ENCODE results near the gene LONP1.
"Not testable (repeated sequence)": the region's sequence is repeated elsewhere in the genome, so short reads cannot be mapped to it uniquely, and the experiment has no call there.

LONP1 gene

DNA sequence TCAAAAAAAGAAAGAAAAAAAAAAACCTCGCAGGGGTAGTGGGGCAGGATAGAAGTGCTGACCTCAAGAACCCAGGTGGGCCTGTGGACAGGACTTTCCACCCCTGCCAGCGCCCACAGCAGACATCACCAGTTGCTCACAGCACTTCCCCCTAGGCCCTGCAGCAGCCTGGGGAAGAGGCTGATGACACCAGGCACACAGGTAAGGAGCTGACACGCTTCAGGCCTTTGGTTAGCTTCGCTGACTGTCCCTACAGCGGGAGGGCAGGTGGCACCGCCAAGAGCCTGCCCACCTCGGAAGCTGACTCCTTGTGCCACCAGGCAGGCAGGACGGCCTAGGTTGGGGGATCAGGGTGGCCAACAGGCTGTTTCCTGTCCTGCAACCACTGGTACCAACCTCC is 8.9 kb downstream of the LONP1 start:
- DNase-seq (ENCODE audit: low read depth): no peak

DNA sequence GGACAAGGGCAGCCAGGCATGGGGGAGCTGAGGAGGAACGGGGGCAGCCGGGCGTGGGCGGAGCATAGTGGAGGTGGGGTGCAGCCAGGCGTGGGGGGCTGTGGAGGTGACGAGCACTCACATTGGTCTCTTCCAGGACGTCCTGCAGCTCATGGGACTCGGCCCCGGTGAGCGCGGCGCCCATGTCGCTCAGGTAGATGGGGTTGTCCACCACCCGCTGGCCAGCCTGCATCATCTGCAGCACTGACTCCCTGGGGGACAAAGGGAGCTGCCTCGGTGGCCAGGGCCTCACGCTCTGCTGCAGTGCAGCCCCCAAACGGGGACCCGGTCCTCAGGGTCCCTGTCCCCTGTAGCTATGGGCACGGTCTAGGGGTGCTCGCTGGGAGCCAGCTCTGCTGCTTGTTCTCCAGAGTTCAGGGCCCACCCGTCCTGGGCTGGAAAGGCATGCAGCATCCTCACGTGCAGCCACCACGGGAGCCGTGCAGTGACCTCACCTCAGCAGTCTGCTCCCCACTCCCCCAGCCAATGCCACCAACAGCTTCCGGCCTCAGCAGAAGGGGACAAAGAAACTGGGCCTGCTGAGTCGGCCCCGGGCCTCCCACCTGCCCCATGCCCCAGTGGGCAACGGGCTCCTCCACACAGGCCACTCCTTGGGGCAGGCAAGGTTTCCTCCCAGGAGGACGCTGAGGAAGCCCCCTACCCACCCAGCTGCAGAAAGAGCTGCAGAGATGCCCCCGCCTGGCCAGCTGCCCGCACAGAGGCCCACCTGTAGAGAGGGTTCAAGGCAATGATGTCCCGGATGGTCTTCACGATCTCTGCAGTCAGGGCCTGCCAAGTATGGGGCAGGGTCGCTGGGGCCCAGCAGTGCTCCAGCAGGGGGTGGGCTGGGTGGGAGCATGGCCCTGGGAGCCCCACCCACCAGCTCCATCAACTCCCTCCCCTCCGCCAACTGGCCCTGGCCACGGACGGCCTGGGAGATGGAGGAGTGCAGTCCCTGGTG is 12.1 kb downstream of the LONP1 start:
- DNase-seq (ENCODE audit: low read depth): no peak

DNA sequence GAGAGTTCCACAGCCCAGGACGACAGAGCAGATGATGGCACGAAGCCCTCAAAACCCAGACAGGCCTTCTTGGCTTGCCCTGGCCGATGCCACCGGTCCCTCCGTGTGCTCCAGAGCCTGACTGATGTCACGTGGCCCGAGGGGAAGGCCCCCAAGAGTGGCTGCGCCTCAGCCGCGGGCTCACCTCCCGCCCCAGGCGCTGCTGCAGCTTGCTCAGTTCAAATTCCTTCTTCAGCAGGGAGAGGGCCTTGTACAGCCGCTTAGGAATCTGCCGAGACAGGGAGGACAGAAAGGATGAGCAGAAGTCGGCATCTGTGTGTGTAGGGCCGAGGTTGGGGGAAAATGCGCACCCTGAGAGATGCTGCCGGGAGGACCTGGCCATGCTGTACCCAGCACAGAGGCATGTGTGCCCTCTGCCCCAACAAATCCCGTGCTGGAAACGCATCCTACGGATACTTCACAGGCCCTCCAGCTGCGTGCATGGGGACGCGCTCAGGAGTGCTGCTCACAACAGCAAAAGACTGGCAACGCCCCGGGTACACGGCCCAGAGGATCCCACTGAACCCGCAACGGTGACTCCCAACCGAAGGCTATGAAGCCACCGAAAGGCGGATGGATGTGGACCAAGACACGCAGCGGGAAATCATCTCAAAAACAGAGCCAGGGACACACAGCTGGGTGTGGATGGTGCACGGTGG is 12.9 kb downstream of the LONP1 start:
- no peak for DNase-seq (ENCODE audit: low read depth)

DNA sequence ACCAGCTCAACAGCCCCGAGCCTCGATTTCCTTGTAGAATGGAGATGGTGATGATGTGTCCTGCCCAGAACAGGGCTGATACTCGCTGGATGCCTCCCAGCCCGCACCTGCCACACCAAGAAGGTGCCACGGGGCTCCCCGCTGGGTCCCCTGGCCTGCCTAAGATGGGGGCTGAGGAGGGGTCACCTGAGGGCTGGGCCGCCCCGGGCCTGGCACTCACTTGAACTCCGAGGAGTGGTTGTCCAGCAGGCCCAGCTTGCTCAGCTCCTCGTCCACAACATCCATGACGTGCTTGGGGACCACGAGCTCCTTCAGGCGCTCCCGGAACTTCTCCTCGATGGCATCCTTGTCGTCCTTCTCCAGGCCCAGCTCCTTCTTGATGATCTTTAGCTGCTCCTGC is 14.4 kb downstream of the LONP1 start:
- no peak for DNase-seq (ENCODE audit: low read depth)

DNA sequence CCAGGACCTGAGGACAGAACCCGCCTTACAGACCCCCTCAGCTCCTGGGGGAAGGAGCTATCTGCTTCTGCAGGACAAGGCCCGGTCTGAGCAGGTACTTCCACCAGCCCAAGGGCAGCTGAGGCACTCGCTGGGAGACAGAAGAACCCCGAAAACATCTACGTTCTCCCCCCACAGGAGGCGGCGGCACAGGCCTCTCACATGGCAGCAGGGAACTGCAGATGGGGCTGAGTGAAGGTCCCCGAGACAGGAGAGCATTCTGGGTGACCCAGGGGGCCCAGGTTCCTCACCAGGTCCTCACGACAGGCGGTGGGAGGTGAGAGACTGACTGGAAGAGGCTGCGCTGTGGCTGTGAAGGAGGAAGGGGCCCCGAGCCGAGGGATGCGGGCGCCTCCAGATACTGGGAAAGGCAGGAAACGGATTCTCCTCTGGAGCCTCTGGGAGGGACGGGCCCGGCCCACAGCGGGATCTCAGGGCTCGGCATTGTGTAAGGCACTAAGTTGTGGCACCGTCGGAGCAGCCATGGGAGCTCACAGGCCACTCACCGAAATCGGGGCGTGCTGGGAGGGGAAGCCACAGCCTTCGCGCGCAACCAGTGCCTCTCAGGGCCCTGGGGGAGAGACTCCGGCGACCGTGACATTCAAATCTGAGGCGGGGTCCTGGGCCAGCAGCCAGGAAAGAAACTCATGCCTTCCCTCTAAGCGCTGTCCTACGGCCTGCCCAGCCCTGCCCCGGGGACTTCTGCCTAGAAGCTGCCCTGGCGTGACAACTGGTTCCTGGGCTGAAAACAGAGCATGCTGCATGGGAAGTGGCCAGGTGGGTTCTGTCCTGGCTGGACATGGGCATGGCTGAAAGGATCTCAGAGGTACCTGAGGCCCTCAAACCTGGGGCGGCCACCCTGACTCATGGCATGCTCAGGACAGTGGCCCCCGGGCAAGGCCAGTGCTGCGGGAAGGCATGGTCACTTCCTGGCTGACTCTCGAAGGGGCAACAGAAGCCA is 15.8 kb downstream of the LONP1 start:
- DNase-seq (ENCODE audit: low read depth): no peak

DNA sequence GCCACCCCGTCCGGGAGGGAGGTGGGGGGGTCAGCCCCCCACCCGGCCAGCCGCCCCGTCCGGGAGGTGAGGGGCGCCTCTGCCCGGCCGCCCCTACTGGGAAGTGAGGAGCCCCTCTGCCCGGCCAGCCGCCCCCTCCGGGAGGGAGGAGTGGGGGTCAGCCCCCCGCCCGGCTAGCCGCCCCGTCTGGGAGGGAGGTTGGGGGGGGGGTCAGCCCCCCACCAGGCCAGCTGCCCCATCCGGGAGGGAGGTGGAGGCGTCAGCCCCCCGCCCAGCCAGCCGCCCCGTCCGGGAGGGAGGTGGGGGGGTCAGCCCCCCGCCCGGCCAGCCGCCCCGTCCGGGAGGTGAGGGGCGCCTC is 17.9 kb downstream of the LONP1 start:
- DNase-seq (ENCODE audit: low read depth): not testable (repeated sequence)

DNA sequence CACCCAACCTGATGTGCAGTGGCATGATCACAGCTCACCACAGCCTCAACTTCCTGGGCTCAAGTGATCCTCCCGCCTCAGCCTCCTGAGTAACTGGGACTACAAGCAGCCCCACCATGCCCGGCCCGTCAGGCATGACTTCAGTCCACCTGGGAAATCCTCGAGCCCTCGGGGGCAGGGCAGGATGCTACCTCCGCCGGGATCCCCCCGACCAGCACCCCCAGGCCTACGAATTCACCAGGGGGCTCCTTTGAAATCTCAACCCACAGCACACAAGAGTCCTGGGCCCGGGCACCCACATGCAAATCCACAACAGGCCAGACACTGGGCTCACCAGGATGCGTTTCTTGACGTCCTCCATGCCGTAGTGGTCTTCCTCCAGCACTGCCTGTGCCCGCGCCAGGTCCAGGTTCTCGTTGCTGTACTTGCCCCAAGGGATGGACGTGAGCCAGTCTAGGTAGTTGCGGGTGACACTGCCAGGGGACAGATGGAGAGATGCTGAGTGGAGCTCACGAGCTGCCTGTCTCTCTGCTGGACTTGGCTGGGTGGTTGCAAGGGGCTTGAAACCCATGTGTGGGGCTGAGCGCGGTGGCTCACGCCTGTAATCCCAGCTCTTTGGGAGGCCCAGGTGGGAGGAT is 19.4 kb downstream of the LONP1 start:
- no peak for DNase-seq (ENCODE audit: low read depth)

DNA sequence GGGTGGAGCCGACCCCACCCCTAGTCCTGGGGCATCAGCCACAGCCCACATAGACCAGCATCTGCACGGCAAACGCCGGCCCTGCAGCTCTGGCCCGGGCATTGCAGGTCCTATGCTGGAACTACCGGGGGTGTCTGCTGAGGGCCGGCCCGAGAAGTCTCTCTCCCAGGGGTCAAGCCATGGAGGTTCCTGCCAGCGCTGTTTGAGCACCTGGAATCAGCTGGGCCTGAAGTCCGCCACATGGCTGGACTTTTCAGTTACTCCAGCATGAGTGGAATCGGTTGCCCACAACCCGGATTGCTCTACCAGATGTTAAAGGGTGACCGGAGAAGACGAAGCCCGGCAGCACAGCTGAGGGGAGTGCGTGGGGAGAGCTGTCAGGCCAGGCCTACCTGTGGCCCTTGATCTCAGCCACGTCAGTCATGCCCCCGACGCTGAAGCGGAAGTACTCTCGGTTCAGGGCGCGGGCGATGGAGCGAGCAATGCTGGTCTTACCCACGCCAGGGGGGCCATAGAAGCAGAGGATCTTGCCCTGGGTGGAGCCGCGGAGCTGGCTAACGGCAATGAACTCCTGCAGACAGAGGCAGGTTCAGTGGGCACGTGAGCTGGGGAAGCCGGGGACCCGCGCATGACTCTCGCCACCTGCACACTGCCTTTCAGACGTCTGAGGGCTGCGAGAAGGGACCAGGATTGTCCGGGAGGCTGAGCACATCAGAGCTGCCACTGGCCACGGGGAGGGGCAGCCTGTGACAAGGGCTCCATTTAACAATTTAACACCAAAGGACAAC is 21.1 kb downstream of the LONP1 start:
- DNase-seq (ENCODE audit: low read depth): no peak

DNA sequence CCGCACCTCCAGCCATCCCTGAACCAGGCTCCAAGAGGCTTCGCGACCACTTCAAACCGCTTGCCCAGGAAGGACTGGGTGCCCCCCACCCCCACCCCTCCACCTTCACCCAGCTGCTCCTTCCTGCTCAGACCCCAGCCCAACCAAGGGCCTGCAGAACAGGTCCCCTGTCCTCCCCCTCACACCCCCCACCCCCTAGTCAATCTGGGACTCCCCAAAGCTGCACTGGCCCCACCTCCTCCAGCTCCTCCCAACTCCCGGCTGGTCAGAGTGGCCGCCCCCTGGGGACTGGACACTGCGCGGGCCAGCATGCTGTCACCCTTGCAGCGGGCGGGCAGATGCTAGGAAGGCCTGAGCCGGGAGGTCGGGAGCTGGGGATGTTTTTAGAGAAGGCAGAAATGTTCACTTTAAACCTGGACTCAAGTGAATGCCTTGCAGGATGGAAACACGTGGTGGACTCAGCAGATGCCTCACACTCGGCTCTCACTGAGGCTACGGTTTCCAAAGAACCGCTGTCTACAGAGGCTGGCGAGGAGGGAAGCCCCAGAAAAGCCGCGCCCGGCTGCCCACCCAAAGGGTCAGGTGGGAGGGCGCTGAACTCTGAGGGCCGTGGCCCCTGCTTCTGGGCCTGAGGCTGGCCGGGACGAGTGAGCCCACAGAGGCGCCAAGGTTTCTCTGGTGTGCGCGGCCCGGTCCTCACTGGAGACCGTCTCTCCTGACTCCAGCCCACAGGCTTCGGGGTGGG is 21.9 kb downstream of the LONP1 start:
- no peak for DNase-seq (ENCODE audit: low read depth)

DNA sequence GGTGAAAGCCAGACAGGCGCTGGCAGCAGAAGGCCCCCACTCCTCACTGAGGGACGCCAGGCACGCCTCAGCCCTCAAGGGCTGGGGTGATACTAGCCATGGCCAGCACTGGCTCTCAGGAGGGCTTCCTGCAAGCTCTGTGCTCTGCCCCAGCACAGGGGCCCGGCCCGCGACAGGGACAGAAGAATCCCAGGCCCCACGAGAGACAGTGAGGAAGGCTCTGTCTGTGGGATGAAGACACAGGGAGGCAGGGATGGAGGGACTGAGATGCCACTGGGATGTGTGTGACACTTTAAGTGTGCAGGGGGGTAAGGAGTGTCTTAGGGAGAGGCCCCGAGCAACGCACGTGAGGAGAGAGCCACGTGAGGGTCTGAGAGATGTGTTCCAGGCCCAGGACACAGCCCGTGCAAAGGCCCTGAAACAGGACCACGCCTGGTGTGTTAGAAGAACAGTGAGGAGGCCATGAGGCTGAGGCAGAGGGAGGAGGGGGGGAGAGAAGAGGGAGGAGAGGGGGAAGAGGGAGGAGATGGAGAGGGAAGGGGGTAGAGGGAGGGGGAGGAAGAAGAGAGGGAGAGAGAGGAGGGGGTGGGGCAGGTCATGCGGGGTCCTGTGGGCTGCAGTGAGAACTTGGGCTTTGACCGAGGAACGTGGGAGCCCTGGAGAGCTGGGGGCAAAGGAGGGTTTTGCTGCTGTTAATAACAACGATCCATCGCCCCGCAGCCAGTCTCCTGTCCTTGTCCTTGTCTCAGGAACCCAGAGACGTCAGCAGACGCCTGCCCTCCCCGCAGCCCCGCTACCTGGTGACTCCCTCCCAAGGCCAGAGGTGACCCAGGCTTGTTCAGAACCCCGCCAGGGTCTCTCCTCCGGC is 22.7 kb downstream of the LONP1 start:
- DNase-seq (ENCODE audit: low read depth): no peak

DNA sequence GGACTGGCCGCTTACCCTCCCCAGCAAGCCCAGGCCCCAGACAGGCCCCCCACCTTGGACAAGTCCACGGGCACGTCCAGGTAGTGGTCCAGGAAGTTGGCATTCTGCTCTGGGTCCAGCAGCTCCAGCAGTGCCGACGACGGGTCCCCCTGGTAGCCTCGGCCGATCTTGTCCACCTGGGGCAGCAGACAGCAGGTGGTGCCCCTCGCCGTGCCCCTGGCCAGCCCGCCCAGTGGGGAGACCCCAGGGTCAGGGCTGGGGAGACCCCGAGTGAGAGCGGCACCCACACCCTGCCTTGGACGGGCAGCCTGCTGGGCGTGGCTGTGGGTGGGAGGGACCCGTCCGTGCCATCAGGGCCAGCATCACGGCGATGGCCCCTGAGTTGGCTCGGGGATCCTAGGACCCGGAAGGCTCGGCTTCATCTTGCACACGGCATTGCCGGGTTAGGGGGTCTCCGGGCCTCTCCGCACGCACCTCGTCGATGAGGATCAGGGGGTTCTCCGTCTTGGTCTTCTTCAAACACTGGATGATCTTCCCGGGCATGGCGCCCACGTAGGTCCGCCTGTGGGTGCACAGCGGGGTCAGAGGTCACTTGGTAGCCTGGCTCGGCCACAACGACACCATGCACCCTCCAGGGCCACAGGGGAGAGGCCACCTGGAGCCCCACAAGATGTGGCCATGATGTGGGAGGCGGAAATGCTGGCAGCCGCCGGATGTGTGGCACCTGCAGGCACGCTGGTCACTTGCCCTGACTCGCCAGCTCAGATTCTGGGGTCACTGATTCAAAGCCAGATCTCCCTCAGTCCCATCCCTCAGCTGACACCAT is 23.5 kb downstream of the LONP1 start:
- no peak for DNase-seq (ENCODE audit: low read depth)

DNA sequence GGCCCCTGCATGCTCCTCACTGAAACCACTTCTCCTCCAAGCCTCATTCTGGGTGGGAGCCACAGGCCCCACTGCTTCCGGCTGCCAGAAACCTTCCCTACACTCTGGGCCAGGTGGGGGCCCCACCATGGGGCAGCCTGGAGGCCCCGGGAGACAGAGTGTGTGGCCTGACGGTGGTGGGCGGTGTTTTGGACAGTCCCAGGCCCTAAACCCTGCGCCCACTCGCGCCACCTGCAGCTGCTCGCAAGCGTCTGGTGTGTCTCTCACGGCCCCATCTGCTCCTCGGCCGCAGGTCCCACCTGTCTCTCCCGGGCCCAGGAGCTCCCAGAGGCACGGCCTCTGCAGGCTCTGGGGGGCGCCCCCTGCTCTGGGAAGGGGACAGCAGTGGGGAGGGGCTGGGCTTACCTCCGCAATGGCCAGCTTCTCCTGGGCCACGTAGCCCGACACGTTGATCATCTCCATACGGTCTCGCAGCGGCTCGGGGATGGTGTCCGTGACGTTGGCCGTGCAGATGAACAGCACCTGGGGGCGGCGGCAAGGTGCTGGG is 24.2 kb downstream of the LONP1 start:
- no peak for DNase-seq (ENCODE audit: low read depth)

DNA sequence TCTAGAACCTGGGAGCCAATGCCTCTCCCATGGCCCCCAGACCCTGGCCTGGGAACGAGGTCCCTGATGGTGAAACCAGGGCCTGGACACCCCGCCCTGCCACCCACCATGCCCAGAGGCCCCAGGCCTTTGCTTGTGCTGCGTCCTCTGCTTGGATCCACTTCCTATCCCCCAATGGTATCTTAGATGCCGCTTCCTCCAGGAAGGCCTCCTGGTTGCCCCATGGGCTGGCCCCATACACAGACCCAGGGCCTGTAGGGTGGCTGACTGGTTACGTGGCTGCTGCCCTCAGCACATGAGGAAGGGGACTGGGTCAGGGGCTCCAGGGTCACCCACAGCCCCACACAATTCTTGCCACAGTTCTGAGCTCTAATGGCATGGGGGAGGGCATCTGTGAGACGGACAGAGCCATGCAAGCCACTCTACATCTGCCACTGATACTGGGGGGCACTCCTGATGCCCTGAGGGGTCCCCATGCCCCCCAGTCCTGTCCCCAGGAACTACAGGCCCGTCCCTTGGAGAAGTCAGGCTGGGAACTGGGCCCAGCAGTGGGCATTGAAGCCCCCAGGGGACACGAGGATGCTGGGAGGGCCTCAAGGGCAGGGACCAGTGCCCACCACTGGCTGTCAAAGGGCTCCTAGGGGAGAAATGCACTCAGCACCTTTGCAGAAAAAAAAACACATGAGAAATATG is 24.8 kb downstream of the LONP1 start:
- no peak for DNase-seq (ENCODE audit: low read depth)

DNA sequence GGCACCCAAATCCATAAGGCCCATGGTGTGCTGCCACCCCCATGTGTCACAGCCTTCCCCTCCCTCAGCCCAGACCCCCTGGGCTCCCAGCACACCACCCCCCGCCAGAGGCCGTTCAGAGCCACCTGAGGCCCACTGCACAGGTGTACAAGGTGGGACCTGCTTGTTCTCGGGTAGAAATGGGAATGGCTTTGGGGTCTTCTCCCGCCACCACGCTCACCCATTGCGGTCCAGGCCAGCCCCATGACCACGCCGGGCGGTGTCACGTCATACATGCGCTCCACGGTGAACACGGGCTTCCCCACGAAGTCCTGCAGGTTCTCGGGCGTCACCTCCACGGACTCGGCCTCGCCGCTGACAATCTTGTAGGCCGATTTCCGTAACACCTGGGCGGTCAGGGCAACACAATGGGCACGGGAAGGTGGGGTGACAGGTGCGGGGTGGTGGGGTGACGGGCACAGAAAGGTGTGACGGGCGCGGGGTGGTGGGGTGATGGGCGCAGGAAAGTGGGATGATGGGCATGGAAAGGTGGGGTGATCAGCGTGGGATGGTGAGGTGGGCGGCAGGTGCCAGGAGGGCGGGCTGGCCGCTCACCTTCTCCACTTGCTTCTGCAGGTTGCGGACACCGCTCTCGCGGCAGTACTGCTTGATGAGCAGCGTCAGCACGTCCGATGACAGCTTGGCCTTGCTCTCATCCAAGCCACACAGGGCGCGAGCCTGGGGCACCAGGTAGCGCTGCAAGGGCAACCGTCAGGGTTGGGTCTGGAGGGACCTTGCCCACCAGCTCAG is 25.6 kb downstream of the LONP1 start:
- no peak for DNase-seq (ENCODE audit: low read depth)

DNA sequence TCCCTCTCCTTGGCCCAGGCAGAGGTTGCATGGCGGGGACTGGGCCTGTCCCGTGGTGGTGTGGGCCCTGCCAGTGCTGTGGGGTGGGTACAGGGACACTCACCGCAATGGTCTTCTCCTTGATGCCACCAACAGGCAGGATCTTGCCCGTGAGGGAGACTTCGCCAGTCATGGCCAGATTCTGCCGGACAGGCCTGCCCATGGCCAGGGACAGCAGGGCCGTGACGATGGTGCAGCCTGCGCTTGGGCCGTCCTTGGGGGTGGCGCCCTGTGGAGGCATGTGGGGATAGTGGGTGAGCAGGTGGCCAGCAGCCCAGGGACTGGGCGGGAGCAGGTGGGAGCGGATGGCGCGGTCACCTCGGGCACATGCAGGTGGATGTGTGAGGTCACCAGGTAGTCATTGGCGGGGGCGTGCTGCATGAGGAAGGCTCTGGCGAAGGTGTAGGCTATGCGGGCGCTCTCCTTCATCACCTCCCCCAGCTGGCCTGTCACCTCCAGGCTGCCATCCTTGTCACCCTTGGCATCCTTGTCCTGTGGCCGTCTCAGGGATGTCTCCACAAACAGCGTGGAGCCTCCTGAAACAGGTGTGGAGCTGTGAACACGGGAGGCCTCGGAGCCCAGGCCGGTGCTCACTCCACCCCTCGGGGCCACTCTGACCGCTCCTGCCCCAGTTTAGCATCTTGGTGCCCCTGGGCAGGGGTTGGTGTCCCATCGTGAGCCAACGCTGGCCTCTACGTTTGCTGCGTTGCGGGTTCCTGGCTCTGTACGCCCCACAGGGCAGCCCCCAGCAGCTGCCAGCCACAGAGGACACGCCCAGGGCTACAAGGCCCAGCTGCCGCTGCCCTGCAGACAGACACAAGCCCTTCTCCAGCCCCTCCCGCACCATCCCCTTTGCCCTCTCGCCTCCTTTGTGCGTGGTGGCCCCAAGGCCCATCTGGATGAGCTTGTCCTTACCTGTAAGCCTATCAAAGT is 26.5 kb downstream of the LONP1 start:
- no peak for DNase-seq (ENCODE audit: low read depth)
